Smooth muscle cell (in vitro differentiated cells): ENCODE measurements around the gene UMPS. TPM values are rescaled to one million over a fixed set of nuclear protein-coding genes. Genes with fewer than 3 reads are reported as not detected.
A peak's percentile ranks its signal among the peaks of the same experiment; 100 is the strongest.

Source experiments
- DNase-seq: peaks from one replicate; lab custom pipeline; 2025; ENCODE audit not compliant: unreplicated experiment; lab: John Stamatoyannopoulos, UW
- H2AFZ ChIP-seq: fragments of 200-600 bp; sonication (generic); 2 replicates; pipeline ENCODE4 v1.6.0; 2016; ENCODE audit warnings: antibody characterized with exemption, low read depth, mild to moderate bottlenecking
- H3F3A ChIP-seq: fragments of 200-600 bp; sonication (generic); 2 replicates; pipeline ENCODE4 v1.6.0; 2017; ENCODE audit warnings: antibody characterized with exemption, low read depth
- H3K27ac ChIP-seq: fragments of 200-600 bp; sonication (generic); 2 replicates; pipeline ENCODE4 v1.5.1; 2016; ENCODE audit warnings: low read depth, mild to moderate bottlenecking
- H3K27me3 ChIP-seq: fragments of 200-600 bp; sonication (generic); 2 replicates; pipeline ENCODE4 v1.6.1; 2016; ENCODE audit warnings: low read depth, mild to moderate bottlenecking
- H3K36me3 ChIP-seq: fragments of 200-600 bp; sonication (generic); 2 replicates; pipeline ENCODE4 v1.5.1; 2016; ENCODE audit warnings: low read depth
- H3K4me1 ChIP-seq: fragments of 200-600 bp; sonication (generic); 2 replicates; pipeline ENCODE4 v1.5.1; 2016; ENCODE audit warnings: low read depth
- H3K4me2 ChIP-seq: fragments of 200-600 bp; sonication (generic); 2 replicates; pipeline ENCODE4 v1.6.0; 2016; ENCODE audit warnings: mild to moderate bottlenecking
- H3K4me3 ChIP-seq: fragments of 200-600 bp; sonication (generic); 2 replicates; pipeline ENCODE4 v1.5.1; 2016; ENCODE audit warnings: mild to moderate bottlenecking
- H3K79me2 ChIP-seq: fragments of 200-600 bp; sonication (generic); 2 replicates; pipeline ENCODE4 v1.6.0; 2016; ENCODE audit warnings: low read depth, mild to moderate bottlenecking
- H3K9ac ChIP-seq: fragments of 200-600 bp; sonication (generic); 2 replicates; pipeline ENCODE4 v1.6.0; 2016; ENCODE audit warnings: low read depth
- H3K9me3 ChIP-seq: fragments of 200-600 bp; sonication (generic); replicated peaks from 2 replicates; pipeline ENCODE4 v1.5.1; 2016; ENCODE audit warnings: low read depth
- H4K20me1 ChIP-seq: fragments of 200-600 bp; sonication (generic); 2 replicates; pipeline ENCODE4 v1.6.0; 2016; ENCODE audit warnings: low read depth
- CTCF ChIP-seq: fragments of 200-600 bp; sonication (generic); IDR thresholded peaks from 2 replicates; pipeline ENCODE4 v1.5.1; 2017; ENCODE audit warnings: borderline replicate concordance, mild to moderate bottlenecking, antibody characterized with exemption; ENCODE audit not compliant: insufficient read depth, poor library complexity, severe bottlenecking
- WGBS: methylation state at CpG from one replicate; pipeline ENCODE4 v1.1.7; 2016; ENCODE audit warnings: low lambda C conversion rate; 5-methylcytosine and 5-hydroxymethylcytosine counted together
- polyA plus RNA-seq: library from polyadenylated mRNA; unstranded; fragments of >200 nt; fragmentation: Nextera tagmentation; extraction: Ambion mirVana; gene quantifications from 2 replicates; pipeline ENCODE4 v1.2.1, GENCODE V29; 2016
- total RNA-seq: library from RNA; depleted of rRNA; stranded (reverse); fragments of >200 nt; gene quantifications from 2 replicates; pipeline ENCODE4 v1.2.3, GENCODE V29; 2014

UMPS gene
- total and polyA plus RNA-seq, 2 experiments from 2014 or later = 22.3 to 79.2 TPM

- H3K27me3 ChIP-seq = no peaks in the 10 kb centered on the region
- no peak overlapping the region for H2AFZ ChIP-seq
- no peaks in the 10 kb centered on the region for H3K36me3 ChIP-seq
- no peaks in the 10 kb centered on the region for H3K9me3 ChIP-seq
- H3F3A ChIP-seq = no peaks in the 10 kb centered on the region
- H3K9ac ChIP-seq = no peak overlapping the region
- DNase-seq = no peak
- no peaks in the 10 kb centered on the region for H4K20me1 ChIP-seq
- TF ChIP-seq CTCF = no peak
- H3K4me1 ChIP-seq = no peaks in the 10 kb centered on the region
- H3K4me3 ChIP-seq = no peak overlapping the region
- H3K79me2 ChIP-seq = no peaks in the 10 kb centered on the region
- no peak overlapping the region for H3K4me2 ChIP-seq
- WGBS = 94% methylated on average over 7 of the region's 7 CpGs
- peak overlapping the region; percentile 45 for H3K27ac ChIP-seq
These were observed 45.8 kb upstream of the UMPS start for GRCh38 chr3:124684459-124684858.

GRCh38 chr3:124685067-124685466 is 45.2 kb upstream of the UMPS start:
- no peaks in the 10 kb centered on the region for H3K27me3 ChIP-seq
- no peaks in the 10 kb centered on the region for H3F3A ChIP-seq
- no peak overlapping the region for H3K4me3 ChIP-seq
- no peaks in the 10 kb centered on the region for H3K79me2 ChIP-seq
- WGBS = 78% methylated on average over 5 of the region's 5 CpGs
- H3K36me3 ChIP-seq = no peaks in the 10 kb centered on the region
- no peak for TF ChIP-seq CTCF
- no peak overlapping the region for H3K4me2 ChIP-seq
- no peak overlapping the region for H2AFZ ChIP-seq
- no peak for DNase-seq
- no peak overlapping the region for H3K9ac ChIP-seq
- no peaks in the 10 kb centered on the region for H4K20me1 ChIP-seq
- peak overlapping the region; percentile 45 for H3K27ac ChIP-seq
- H3K4me1 ChIP-seq = no peaks in the 10 kb centered on the region
- H3K9me3 ChIP-seq = no peaks in the 10 kb centered on the region

- H3K9me3 ChIP-seq = no peaks in the 10 kb centered on the region
- no peak for DNase-seq
- TF ChIP-seq CTCF = no peak
- H3K9ac ChIP-seq = no peak overlapping the region
- H3K27me3 ChIP-seq = no peaks in the 10 kb centered on the region
- no peaks in the 10 kb centered on the region for H3K36me3 ChIP-seq
- no peak overlapping the region for H2AFZ ChIP-seq
- no peak overlapping the region for H3K4me3 ChIP-seq
- no peaks in the 10 kb centered on the region for H3K79me2 ChIP-seq
- no peaks in the 10 kb centered on the region for H3K4me1 ChIP-seq
- no peaks in the 10 kb centered on the region for H3F3A ChIP-seq
- peak overlapping the region; percentile 70 for H3K27ac ChIP-seq
- WGBS = 84% methylated on average over 7 of the region's 7 CpGs
- no peak overlapping the region for H3K4me2 ChIP-seq
- no peaks in the 10 kb centered on the region for H4K20me1 ChIP-seq
These were observed 44.8 kb upstream of the UMPS start for GRCh38 chr3:124685481-124685880.

GRCh38 chr3:124686028-124686670 is 44.1 kb upstream of the UMPS start:
- Histone ChIP-seq H3K36me3 (no peaks in the 10 kb centered on the region), H3K27ac (peak overlapping the region; percentile 70), H3K79me2 (no peaks in the 10 kb centered on the region), H2AFZ (no peak overlapping the region), H3K9me3 (no peaks in the 10 kb centered on the region), H3K27me3 (no peaks in the 10 kb centered on the region), H3K4me1 (no peaks in the 10 kb centered on the region), H3K4me3 (no peak overlapping the region), H3F3A (no peaks in the 10 kb centered on the region), H3K9ac (no peak overlapping the region), H4K20me1 (no peaks in the 10 kb centered on the region), H3K4me2 (no peak overlapping the region)
- no peak for DNase-seq
- TF ChIP-seq CTCF = no peak
- WGBS = 88% methylated on average over 3 of the region's 3 CpGs
